Testis (tissue), 2 donors: Measurements from ENCODE around the gene SPRY4.

Experiments
- POLR2A ChIP-seq: fragments of 450-650 bp; IDR thresholded peaks from one replicate; pipeline ENCODE4 v1.6.1; 2017; ENCODE audit warnings: antibody characterized with exemption, mild to moderate bottlenecking, moderate library complexity
- TF ChIP-seq, protein P1 (sequence below), 3 experiments: fragments of 450-650 bp in 2 of 3; fragments of 200-600 bp in 1 of 3; sonication (generic) in 1 of 3; IDR thresholded peaks; one replicate each; pipeline ENCODE4 v1.5.1; 2016 to 2019; ENCODE audit warnings: antibody characterized with exemption in 3 of 3, mild to moderate bottlenecking in 2 of 3, moderate library complexity in 1 of 3

GRCh38 chr5:142330026-142330425 lies 5.2 kb upstream of the SPRY4 start:
- TF ChIP-seq, protein P1, sequence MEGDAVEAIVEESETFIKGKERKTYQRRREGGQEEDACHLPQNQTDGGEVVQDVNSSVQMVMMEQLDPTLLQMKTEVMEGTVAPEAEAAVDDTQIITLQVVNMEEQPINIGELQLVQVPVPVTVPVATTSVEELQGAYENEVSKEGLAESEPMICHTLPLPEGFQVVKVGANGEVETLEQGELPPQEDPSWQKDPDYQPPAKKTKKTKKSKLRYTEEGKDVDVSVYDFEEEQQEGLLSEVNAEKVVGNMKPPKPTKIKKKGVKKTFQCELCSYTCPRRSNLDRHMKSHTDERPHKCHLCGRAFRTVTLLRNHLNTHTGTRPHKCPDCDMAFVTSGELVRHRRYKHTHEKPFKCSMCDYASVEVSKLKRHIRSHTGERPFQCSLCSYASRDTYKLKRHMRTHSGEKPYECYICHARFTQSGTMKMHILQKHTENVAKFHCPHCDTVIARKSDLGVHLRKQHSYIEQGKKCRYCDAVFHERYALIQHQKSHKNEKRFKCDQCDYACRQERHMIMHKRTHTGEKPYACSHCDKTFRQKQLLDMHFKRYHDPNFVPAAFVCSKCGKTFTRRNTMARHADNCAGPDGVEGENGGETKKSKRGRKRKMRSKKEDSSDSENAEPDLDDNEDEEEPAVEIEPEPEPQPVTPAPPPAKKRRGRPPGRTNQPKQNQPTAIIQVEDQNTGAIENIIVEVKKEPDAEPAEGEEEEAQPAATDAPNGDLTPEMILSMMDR (IDR thresholded peaks at IDR 0.05), result no peak
- TF ChIP-seq POLR2A, result no peak
